GM19240 (cell line): ENCODE results near the gene COG1.
A peak's percentile ranks its signal among the peaks of the same experiment; 100 is the strongest.
"Not testable (repeated sequence)": the region's sequence is repeated elsewhere in the genome, so short reads cannot be mapped to it uniquely, and the experiment has no call there.

Source experiments
- DNase-seq: peaks from one replicate; pipeline ENCODE4 v3.0.0; 2011; ENCODE audit warnings: low spot score; ENCODE audit not compliant: insufficient read length

The COG1 gene, protein sequence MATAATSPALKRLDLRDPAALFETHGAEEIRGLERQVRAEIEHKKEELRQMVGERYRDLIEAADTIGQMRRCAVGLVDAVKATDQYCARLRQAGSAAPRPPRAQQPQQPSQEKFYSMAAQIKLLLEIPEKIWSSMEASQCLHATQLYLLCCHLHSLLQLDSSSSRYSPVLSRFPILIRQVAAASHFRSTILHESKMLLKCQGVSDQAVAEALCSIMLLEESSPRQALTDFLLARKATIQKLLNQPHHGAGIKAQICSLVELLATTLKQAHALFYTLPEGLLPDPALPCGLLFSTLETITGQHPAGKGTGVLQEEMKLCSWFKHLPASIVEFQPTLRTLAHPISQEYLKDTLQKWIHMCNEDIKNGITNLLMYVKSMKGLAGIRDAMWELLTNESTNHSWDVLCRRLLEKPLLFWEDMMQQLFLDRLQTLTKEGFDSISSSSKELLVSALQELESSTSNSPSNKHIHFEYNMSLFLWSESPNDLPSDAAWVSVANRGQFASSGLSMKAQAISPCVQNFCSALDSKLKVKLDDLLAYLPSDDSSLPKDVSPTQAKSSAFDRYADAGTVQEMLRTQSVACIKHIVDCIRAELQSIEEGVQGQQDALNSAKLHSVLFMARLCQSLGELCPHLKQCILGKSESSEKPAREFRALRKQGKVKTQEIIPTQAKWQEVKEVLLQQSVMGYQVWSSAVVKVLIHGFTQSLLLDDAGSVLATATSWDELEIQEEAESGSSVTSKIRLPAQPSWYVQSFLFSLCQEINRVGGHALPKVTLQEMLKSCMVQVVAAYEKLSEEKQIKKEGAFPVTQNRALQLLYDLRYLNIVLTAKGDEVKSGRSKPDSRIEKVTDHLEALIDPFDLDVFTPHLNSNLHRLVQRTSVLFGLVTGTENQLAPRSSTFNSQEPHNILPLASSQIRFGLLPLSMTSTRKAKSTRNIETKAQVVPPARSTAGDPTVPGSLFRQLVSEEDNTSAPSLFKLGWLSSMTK

GRCh38 chr17:73192894-73193701 lies at the start of gene COG1:
Gene COG1, plus strand, starts transcription at chr17:73193055. Its CDS starts 15 bp downstream, at chr17:73193070.
- DNase-seq: peak; percentile 84

- DNase-seq: not testable (repeated sequence)
These were observed 48.6 kb upstream of the COG1 start for GRCh38 chr17:73144209-73144608.

DNA sequence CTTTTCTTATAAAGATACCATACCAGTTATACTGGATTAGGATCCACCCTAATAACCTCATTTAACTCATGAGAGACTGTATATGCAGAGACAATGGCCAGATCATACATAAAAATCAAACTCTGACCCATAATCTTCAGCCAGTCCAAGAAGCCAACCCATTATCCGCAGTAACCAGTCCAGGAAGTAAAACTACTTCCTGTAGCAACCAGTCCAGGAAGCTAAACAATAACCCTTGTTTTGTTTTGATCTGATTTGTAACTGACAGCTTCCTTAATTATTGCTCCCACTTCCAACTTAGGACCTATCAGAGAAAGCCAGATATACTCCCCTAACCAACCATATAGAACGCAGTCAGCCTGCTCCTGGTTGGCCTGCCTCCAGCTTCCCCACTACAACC lies 47.2 kb upstream of the COG1 start:
- no peak for DNase-seq

DNA sequence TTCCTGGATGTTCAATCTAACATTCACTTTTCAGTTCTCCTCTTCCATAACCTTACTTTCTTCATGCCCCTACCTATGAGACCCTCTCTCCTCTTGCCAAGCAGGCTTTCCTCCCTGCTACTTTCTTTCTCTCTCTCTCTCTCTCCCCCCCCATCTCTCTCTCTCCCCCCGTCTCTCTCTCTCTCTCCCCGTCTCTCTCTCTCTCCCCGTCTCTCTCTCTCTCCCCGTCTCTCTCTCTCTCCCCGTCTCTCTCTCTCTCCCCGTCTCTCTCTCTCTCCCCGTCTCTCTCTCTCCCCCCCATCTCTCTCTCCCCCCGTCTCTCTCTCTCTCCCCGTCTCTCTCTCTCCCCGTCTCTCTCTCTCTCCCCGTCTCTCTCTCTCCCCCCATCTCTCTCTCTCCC lies 45.1 kb upstream of the COG1 start:
- not testable (repeated sequence) for DNase-seq

GRCh38 chr17:73148540-73149334 lies 44.1 kb upstream of the COG1 start:
- no peak for DNase-seq

DNA sequence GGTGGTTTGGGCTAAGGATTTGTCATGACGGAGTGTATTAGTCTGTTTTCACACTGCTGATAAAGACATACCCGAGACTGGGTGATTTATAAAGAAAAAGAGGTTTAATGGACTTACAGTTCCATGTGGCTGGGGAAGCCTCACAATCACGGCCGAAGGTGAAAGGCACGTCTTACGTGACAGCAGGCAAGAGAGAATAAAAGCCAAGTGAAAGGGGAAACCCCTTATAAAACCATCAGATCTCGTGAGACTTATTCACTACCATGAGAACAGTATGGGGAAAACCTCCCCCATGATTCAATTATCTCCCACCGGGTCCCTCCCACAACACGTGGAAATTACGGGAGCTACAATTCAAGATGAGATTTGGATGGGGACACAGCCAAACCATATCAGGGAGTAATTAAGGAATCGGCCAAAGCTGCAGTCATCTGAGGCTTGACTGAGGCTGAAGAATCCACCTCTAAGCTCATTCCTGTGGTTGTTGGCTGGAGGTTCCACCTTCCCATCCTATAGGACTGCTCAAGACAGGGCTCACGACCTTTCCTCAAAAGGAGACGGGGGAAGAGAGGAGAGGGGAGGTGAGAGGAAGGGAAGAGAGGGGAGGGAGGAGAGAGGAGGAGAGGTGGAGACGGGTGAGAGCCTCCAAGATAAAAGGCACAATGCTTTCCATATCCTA lies 42.1 kb upstream of the COG1 start:
- DNase-seq: not testable (repeated sequence)

DNA sequence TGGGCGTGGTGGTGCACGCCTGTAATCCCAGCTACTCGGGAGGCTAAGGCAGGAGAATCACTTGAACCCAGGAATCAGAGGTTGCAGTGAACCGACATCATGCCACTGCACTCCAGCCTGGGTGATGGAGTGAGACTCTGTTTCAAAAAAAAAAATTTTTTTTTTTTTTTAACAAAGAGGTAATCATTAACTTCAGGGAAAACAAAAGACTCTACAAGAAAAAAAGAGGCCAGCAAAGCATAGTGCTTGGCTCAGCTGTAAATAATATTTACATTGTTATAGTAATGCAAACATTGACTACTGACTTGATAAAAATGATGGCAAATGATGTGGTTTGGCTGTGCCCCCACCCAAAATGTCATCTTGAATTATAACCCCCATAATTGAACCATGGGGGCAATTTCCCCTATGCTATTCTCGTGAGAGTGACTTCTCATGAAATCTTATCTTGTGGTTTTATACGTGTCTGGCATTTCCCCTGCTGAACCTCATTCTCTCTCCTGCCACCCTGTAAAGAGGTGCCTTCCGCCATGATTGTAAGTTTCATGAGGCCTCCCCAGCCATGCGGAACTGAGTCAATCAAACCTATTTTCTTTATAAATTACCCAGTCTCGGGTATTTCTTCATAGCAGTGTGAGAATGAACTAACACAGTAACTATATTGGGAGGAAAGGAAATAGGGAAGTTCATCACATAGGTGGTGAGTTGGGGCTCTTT lies 40.8 kb upstream of the COG1 start:
- DNase-seq: no peak

DNA sequence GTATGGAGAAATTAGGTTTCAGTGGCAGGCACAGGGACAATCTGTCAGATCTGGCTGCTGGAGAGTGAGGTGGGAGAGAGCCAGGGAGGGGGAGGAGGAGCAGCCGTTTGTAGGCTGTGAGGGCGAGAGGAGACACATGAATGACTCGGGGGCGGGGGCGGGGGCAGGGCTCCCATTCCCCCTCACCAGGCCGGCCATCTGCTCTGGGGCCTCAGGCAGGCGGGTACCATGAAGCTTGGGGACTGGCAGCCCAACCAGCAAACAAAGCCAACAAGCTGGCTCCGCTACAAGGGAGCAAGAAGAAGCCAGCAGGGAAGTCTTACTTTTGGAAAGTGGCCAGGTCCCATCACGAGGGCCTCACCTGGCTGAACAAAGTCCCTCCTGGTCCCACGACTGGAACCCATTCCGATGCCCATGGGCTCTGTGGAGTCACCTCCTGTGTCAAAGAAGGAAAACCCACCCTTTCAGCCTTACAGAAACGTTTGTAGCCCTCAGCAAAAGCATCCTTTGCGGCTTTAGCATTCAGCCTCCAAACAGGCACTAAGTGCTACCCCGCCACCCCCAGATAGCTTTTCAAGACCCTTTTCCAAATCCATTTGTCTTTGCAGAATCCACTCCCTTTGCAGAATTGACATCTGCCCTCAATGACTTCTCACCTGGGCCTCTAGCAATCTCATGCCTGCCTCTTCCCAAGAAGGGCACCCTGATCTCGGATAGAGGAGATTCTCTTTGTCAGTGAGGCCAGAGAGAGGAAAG lies 37.3 kb upstream of the COG1 start:
- DNase-seq: no peak

DNA sequence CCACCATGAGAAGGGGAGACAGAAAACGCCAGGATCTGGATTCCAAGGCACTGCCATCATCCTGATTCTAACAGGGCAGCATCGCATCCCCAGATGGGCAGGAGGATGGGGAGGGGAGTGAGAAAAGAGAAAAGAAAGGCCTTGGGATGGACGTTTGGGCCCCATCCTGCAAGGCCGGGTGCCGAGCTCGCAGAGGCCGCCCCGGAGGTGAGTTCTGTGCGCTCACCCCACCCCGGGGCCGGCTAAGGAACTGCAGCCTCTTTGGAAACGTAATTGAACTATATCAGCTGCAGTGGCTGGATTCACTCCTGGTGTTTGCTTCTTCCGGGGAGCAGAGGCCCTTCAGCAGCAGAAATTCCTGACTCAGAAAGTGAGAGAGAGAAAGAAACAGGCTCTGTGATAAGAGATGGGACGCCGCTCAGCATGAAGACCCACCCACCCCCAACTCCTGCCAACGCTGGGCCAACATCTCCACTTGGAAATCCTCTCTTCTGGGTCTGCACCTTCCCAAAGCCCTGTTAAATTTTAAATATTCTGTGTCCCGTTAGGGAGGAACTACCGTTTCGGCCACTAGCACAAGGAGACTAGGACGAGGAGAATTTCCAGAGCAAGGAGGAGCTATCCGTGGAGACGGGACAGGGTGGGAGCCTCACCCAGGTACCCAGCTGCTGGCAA lies 36.6 kb upstream of the COG1 start:
- peak; percentile 50 for DNase-seq

DNA sequence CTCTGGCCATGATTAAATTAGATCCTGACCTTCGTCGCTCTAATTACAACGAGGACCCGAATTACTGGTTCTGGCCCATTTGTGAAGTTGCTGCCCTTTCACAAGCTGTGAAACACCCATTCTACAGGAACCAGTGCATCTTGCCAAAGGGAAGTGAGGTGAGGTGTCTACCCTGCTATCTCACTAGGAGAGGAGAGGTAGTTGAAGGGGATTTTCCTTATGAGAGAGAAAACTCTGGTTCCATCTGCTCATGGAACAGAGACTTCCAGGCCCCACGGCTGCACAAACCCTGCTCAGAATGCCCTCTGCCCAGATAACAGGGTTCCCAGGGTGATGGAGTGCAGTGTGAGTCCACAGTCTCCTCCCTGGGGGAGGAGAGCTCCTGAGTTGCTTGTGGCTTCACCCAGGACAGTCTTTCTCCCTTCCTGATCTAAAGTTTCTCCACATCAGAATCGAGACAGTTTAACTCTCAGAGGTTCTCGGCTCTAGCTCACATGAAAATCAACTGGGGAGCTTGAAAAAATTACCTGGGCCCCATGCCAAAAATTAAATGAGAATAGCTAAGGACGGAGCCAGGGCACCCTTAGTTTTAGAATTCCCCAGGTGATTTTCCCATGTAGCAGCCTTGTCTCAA lies 35.9 kb upstream of the COG1 start:
- DNase-seq: no peak

GRCh38 chr17:73157521-73157890 lies 35.3 kb upstream of the COG1 start:
- DNase-seq: no peak

DNA sequence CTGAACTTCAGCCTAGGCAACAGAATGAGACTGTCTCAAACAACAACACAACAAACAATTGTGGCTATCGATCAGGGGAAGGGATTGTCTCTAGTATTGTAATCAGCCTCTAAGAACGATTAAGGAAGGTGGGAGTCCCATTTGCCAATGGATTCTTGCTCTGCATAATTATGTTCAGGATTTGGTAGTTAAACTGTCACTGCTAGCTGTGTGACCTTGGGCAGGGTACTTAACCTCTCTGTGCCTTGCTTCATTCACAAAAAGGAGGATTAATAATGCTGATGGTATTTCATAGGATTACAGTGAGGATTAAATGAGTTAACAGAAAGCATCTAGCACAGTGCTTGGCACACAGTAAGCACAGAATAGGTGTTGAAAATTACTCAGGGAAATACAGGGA lies 34.7 kb upstream of the COG1 start:
- DNase-seq: no peak

GRCh38 chr17:73160980-73161630 lies 31.8 kb upstream of the COG1 start:
- DNase-seq: no peak

DNA sequence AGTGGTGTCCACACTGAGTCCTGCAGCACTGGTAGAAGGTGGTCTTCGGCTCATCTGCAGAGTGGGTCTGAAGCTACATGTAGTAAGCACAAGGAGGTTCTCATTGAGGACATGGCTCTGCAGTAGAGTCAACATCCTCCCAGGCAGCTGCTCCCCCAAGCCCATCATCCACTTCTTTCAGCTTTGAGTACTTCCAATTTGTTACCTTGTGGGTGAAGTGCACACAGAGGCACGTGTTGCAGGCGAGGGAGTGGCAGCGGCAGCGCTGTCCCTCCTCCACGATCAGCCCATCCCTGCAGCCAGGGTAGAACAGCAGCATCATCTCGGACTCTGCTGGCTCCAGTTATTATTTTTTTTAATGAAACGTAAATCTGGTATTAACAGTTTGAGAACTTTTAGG lies 29.8 kb upstream of the COG1 start:
- no peak for DNase-seq

GRCh38 chr17:73165616-73166404 lies 27.0 kb upstream of the COG1 start:
- DNase-seq: no peak
